SJSA1 (cell line): ENCODE data around the gene ABHD6. TPM values are rescaled to one million over a fixed set of nuclear protein-coding genes. Genes with fewer than 3 reads are reported as not detected.
A peak's percentile ranks its signal among the peaks of the same experiment; 100 is the strongest.
"Not testable (repeated sequence)": the region's sequence is repeated elsewhere in the genome, so short reads cannot be mapped to it uniquely, and the experiment has no call there.

Experiments
- DNase-seq, 2 experiments: peaks; one replicate each; pipeline ENCODE4 v3.0.0-alpha.2; 2015 to 2020; ENCODE audit warnings: low spot score in 2 of 2, low read depth in 1 of 2
- H3K27ac ChIP-seq: fragments of 250-450 bp; sonication (Bioruptor Pico); 2 replicates; pipeline ENCODE4 v1.5.1; 2020; ENCODE audit warnings: mild to moderate bottlenecking, moderate library complexity
- H3K27me3 ChIP-seq: fragments of 250-450 bp; sonication (Bioruptor Pico); replicated peaks from 2 replicates; pipeline ENCODE4 v1.5.1; 2020; ENCODE audit warnings: mild to moderate bottlenecking, moderate library complexity
- H3K36me3 ChIP-seq: fragments of 250-450 bp; sonication (Bioruptor Pico); 2 replicates; pipeline ENCODE4 v1.5.1; 2020; ENCODE audit warnings: mild to moderate bottlenecking
- H3K4me1 ChIP-seq: fragments of 250-450 bp; sonication (Bioruptor Pico); replicated peaks from 2 replicates; pipeline ENCODE4 v1.6.1; 2021; ENCODE audit warnings: mild to moderate bottlenecking
- H3K4me3 ChIP-seq: fragments of 250-450 bp; sonication (Bioruptor Pico); 2 replicates; pipeline ENCODE4 v1.5.1; 2020; ENCODE audit warnings: mild to moderate bottlenecking
- H3K9me3 ChIP-seq: fragments of 250-450 bp; sonication (Bioruptor Pico); replicated peaks from 2 replicates; pipeline ENCODE4 v1.5.1; 2020; ENCODE audit warnings: mild to moderate bottlenecking
- total RNA-seq: library from RNA; depleted of rRNA; stranded (reverse); fragments of >200 nt; shearing (Covaris generic); gene quantifications from 2 replicates; pipeline ENCODE4 v1.2.3, GENCODE V29; 2014

Gene ABHD6
- total RNA-seq, 1 experiment from 2014 or later = 6.8 TPM

DNA sequence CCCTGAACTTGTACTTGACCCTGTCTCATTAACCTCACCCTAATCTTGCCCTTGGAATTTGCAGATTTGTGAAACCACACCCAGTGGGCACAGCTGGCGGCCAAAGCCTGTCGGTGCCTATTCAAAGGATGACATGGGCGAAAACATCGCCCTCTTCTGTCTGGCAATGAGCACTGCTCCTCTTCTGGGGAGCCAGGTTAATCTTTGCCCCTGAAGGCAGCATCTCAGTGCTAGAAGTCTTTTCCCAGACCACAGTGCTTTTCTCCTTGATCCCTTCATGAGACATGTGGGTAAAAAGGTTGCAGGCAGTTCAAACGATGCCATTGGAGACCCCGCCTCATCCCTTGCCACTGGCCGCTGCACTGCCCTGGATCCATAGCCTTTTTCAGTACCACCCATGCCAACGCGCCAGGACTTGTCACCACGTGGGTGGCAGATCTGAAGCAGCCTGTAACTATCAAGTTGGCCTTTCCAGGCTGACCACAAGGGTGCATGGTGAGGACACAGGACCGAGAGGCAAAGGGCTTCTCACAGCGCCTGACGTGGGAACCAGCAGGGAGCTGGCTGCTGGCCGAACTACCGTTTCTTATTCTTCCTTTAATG lies 20.3 kb upstream of the ABHD6 start:
- peak overlapping the region; percentile 8; the same call in 1 of the 2 replicates for H3K4me3 ChIP-seq
- DNase-seq = peak; percentile 84 to 89

DNA sequence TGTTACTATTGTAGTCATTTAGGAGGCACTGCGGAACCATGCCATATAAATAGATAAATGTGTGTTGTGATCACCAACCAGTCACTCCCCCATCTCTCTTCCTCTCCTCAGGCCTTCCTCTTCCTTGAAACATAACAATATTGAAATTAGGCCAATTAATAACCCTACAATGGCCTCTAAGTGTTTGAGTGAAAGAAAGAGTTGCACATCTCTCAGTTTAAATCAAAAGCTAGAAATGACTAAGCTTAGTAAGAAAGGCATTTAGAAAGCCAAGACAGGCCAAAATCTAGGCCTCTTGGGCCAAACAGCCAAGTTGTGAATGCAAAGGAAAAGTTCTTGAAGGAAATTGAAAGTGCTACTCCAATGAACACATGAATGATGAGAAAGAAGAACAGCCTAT lies 18.7 kb upstream of the ABHD6 start:
- Histone ChIP-seq H3K4me3 (no peak overlapping the region), H3K36me3 (no peaks in the 10 kb centered on the region), H3K9me3 (no peaks in the 10 kb centered on the region), H3K4me1 (peaks cover 8% of the 10 kb centered on the region), H3K27me3 (no peaks in the 10 kb centered on the region), H3K27ac (no peak overlapping the region)
- no peak for DNase-seq

More for the DNA sequence above, 20.3 kb upstream of the ABHD6 start:
- H3K36me3 ChIP-seq = no peaks in the 10 kb centered on the region
- peaks cover 8% of the 10 kb centered on the region for H3K4me1 ChIP-seq
- no peak overlapping the region for H3K27ac ChIP-seq
- no peaks in the 10 kb centered on the region for H3K27me3 ChIP-seq
- H3K9me3 ChIP-seq = no peaks in the 10 kb centered on the region

GRCh38 chr3:58222161-58222724 lies 15.3 kb upstream of the ABHD6 start:
- DNase-seq = no peak
- Histone ChIP-seq H3K9me3 (no peaks in the 10 kb centered on the region), H3K4me1 (peaks cover 3% of the 10 kb centered on the region), H3K27ac (no peak overlapping the region), H3K27me3 (no peaks in the 10 kb centered on the region), H3K36me3 (no peaks in the 10 kb centered on the region), H3K4me3 (no peak overlapping the region)

DNA sequence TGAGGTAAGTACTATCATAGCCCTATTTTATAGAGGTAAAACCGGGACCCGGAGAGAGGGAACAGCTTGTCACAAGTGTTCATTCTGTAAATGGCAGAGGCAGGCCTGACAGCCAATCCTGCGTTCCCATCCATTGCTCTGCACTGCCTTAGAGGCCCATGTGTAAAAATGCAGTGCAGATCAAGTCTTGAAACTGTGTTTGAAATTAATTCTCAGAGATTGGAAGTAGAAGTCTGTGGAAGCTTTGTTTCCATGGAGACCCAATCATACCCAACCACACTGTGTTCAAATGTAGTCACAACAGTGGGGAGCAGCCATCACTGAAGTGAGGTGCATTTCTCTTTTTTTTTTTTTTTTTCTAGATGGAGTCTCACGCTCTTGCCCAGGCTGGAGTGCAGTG lies 13.7 kb upstream of the ABHD6 start:
- no peaks in the 10 kb centered on the region for H3K36me3 ChIP-seq
- no peaks in the 10 kb centered on the region for H3K9me3 ChIP-seq
- no peak overlapping the region for H3K4me3 ChIP-seq
- H3K27me3 ChIP-seq = no peaks in the 10 kb centered on the region
- DNase-seq = no peak
- no peaks in the 10 kb centered on the region for H3K4me1 ChIP-seq
- H3K27ac ChIP-seq = no peak overlapping the region

GRCh38 chr3:58227933-58228332 lies 9.7 kb upstream of the ABHD6 start:
- not testable (repeated sequence) for H3K36me3 ChIP-seq, H3K9me3 ChIP-seq, H3K27me3 ChIP-seq, H3K4me1 ChIP-seq, H3K27ac ChIP-seq, H3K4me3 ChIP-seq, DNase-seq

GRCh38 chr3:58230876-58231552 lies 6.6 kb upstream of the ABHD6 start:
- Histone ChIP-seq H3K27ac (no peak overlapping the region), H3K36me3 (no peaks in the 10 kb centered on the region), H3K4me1 (no peaks in the 10 kb centered on the region), H3K27me3 (peaks cover 9% of the 10 kb centered on the region; the same call in 1 of the 2 replicates), H3K4me3 (no peak overlapping the region), H3K9me3 (no peaks in the 10 kb centered on the region)
- DNase-seq = no peak

DNA sequence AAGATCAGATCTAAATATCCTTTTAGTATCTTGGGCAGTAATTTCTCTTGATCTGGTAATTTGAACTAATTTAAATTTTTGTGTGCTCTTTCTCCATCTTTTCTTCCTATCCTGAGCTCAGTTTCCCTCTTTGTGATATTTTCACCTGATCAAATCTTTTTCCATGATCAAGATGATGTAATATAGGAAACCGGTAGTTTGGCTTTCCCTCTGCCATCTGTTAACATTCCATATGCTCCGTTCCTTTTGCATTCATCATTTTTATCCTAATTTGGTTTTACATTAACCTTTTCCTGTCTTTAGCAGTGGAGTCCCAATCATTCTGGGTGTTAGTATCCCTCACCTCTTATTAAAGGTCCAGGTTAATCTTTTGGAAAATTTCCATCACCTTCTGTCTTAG lies 5.9 kb upstream of the ABHD6 start:
- no peaks in the 10 kb centered on the region for H3K9me3 ChIP-seq
- no peaks in the 10 kb centered on the region for H3K36me3 ChIP-seq
- no peak overlapping the region for H3K27ac ChIP-seq
- H3K4me1 ChIP-seq = no peaks in the 10 kb centered on the region; the same call in 1 of the 2 replicates
- H3K4me3 ChIP-seq = no peak overlapping the region
- H3K27me3 ChIP-seq = peaks cover 9% of the 10 kb centered on the region; the same call in 1 of the 2 replicates
- no peak for DNase-seq

- Histone ChIP-seq H3K27ac (no peak overlapping the region), H3K36me3 (peaks cover 6% of the 10 kb centered on the region), H3K4me3 (no peak overlapping the region), H3K27me3 (peaks cover 9% of the 10 kb centered on the region; the same call in 1 of the 2 replicates), H3K4me1 (peaks cover 12% of the 10 kb centered on the region), H3K9me3 (no peaks in the 10 kb centered on the region)
- DNase-seq = no peak
Observed at GRCh38 chr3:58234516-58234931, 3.1 kb upstream of the ABHD6 start.

DNA sequence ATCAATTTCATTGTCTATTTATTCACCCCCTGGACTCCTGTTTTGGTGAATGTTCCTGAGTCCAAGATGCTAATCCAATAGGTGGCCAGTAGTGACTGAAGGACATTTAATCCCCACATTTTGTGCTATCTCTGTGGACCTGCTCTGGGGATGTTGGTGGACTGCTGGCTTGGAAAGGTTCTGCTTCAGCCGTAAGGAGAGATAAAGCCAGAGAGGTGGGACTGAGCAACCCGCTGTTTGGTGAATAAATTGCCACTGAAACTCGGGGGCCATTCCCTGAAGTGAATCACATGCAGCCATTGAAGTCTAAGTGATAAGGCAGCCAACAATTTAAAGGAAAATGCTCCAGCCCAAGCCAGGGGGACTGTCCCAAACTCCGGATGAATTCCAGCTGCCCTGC lies 1.6 kb upstream of the ABHD6 start:
- H3K27ac ChIP-seq = no peak overlapping the region
- no peaks in the 10 kb centered on the region for H3K9me3 ChIP-seq
- no peak overlapping the region for H3K4me3 ChIP-seq
- no peak for DNase-seq
- peaks cover 6% of the 10 kb centered on the region; the same call in 1 of the 2 replicates for H3K27me3 ChIP-seq
- peaks cover 6% of the 10 kb centered on the region for H3K36me3 ChIP-seq
- peaks cover 12% of the 10 kb centered on the region for H3K4me1 ChIP-seq

- no peak for DNase-seq
- Histone ChIP-seq H3K27ac (no peak overlapping the region), H3K4me3 (peak overlapping the region; percentile 91), H3K4me1 (peaks cover 12% of the 10 kb centered on the region), H3K36me3 (peaks cover 6% of the 10 kb centered on the region), H3K27me3 (peaks cover 2% of the 10 kb centered on the region; the same call in 1 of the 2 replicates), H3K9me3 (no peaks in the 10 kb centered on the region)
Observed at GRCh38 chr3:58236527-58237237, 910 bp upstream of the ABHD6 start.

- Histone ChIP-seq H3K27ac (no peak overlapping the region), H3K4me3 (peak overlapping the region; percentile 91), H3K36me3 (peaks cover 6% of the 10 kb centered on the region), H3K9me3 (no peaks in the 10 kb centered on the region), H3K27me3 (no peaks in the 10 kb centered on the region), H3K4me1 (peaks cover 12% of the 10 kb centered on the region)
- DNase-seq = peak in 1 of 2 experiments; percentile 50
Observed at GRCh38 chr3:58237941-58238681, 519 bp downstream of the ABHD6 start.

GRCh38 chr3:58238830-58239229 lies 1.2 kb downstream of the ABHD6 start:
- DNase-seq = no peak
- no peak overlapping the region for H3K4me3 ChIP-seq

DNA sequence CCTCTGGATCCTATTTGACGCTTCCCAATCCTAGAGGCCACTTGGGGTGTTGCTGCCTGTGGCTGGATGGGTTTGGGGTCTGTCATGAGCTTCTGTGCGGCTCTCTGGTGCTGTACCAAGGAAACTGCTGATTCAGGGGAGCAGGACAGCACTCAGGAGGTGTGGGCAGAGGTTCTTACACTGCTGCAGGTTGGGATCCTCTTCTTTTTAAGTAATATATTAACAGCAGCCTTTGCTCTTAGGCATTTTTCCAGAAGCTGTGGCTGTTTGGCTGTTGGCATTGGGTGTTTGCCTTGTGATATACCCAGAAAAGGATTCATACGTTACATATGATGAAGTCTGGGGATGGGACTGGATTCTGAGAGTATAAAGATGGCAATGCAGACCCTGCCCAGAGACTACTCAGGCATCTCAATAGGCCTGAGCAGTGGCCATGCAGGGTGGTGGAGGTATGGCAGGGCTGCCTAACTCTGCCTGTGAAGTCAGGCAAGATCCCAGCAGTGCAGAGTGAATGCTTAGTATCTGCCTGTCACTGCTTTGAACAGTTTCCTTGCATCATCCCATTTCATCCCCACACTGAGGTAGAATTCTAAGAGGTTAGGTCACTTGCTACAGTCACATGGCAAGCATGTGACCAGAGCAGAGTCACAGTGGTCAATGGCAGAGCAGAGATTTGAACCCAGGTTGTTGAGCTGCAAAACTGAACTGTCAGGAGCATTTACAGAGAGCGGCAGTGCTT lies 3.9 kb downstream of the ABHD6 start:
- Histone ChIP-seq H3K4me1 (peaks cover 12% of the 10 kb centered on the region), H3K27me3 (no peaks in the 10 kb centered on the region), H3K4me3 (no peak overlapping the region), H3K27ac (no peak overlapping the region), H3K36me3 (peaks cover 6% of the 10 kb centered on the region), H3K9me3 (no peaks in the 10 kb centered on the region)
- DNase-seq = no peak

More at GRCh38 chr3:58238830-58239229, 1.2 kb downstream of the ABHD6 start:
- no peak overlapping the region for H3K27ac ChIP-seq
- peaks cover 6% of the 10 kb centered on the region for H3K36me3 ChIP-seq
- peaks cover 12% of the 10 kb centered on the region for H3K4me1 ChIP-seq
- no peaks in the 10 kb centered on the region for H3K9me3 ChIP-seq
- H3K27me3 ChIP-seq = no peaks in the 10 kb centered on the region
